Left lobe of liver (tissue), 2 donors: ENCODE data around the gene HOXC4. TPM values are rescaled to one million over a fixed set of nuclear protein-coding genes. Genes with fewer than 3 reads are reported as not detected.
A peak's percentile ranks its signal among the peaks of the same experiment; 100 is the strongest.

Experiments
- ATAC-seq: fragments of 200-7000 bp; cut with Tn5 transposase; one replicate; pipeline ENCODE4 v1.9.1; 2020; ENCODE audit warnings: mild to moderate bottlenecking, moderate library complexity
- DNase-seq: peaks from one replicate; pipeline ENCODE4 v3.0.0-alpha.2; 2020; ENCODE audit warnings: low spot score
- total RNA-seq: library from RNA; stranded (reverse); gene quantifications from one replicate; pipeline ENCODE4 v1.2.1, GENCODE V29; 2021
- donor health status: DM: no; HTN: no; CAD: no; lungs with moderate emphysema.
- donor health status: DM: no; HTN: yes; CAD: no.

Gene HOXC4
- total RNA-seq, 1 donor from 2014 or later, result 0.10 TPM

DNA sequence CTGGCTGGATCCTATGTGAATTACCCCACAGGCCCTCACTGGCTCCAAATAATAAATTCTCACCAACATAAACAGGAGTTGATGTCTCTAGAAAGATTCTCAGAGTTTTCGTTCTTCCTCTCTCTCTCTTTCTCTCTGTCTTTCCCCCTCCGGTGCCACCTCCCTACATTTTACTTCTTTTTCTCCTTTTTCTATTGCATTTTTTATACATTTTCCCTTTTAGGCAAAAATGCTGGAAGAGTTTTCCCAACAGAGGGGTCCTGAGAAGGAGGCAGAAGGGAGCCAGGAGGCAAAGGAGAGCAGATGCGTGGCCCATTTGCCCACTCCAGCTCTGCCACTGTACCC is 26.2 kb upstream of the HOXC4 start:
- DNase-seq (no peak), ATAC-seq (no peak)

DNA sequence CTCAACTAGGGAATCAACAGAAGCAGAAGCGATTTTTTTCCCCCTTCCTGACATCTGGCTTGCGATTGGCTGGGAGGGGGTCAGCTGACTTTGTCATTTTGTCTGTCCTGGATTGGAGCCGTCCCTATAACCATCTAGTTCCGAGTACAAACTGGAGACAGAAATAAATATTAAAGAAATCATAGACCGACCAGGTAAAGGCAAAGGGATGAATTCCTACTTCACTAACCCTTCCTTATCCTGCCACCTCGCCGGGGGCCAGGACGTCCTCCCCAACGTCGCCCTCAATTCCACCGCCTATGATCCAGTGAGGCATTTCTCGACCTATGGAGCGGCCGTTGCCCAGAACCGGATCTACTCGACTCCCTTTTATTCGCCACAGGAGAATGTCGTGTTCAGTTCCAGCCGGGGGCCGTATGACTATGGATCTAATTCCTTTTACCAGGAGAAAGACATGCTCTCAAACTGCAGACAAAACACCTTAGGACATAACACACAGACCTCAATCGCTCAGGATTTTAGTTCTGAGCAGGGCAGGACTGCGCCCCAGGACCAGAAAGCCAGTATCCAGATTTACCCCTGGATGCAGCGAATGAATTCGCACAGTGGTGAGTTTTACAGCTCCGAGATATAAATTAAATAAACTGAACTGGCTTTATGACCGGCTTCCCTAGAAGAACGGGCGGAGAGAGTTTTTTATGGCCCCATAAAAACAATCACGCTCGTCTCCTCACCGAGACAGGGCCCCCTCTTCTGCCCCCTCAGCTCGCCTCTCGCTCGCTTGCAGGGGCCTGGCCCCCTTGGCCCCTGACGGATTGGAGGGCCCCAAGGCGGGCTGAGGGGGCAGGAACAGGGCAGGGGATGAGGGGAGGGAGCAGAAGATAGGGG is 25.1 kb upstream of the HOXC4 start, which contains the start of gene HOXC6:
Gene HOXC6 (plus strand): TSS at position 127 of the 888 bp plus-strand sequence. CDS start 82 bp downstream, at position 209.
- no peak for DNase-seq
- no peak for ATAC-seq

DNA sequence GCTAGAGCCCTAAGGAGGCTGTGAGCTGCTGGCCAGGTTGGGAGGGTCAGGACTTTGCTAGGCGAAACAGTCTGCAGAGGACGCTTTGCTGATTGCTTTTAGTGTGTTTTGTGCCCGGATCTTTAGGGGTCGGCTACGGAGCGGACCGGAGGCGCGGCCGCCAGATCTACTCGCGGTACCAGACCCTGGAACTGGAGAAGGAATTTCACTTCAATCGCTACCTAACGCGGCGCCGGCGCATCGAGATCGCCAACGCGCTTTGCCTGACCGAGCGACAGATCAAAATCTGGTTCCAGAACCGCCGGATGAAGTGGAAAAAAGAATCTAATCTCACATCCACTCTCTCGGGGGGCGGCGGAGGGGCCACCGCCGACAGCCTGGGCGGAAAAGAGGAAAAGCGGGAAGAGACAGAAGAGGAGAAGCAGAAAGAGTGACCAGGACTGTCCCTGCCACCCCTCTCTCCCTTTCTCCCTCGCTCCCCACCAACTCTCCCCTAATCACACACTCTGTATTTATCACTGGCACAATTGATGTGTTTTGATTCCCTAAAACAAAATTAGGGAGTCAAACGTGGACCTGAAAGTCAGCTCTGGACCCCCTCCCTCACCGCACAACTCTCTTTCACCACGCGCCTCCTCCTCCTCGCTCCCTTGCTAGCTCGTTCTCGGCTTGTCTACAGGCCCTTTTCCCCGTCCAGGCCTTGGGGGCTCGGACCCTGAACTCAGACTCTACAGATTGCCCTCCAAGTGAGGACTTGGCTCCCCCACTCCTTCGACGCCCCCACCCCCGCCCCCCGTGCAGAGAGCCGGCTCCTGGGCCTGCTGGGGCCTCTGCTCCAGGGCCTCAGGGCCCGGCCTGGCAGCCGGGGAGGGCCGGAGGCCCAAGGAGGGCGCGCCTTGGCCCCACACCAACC is 23.9 kb upstream of the HOXC4 start:
- DNase-seq, result no peak
- no peak for ATAC-seq

DNA sequence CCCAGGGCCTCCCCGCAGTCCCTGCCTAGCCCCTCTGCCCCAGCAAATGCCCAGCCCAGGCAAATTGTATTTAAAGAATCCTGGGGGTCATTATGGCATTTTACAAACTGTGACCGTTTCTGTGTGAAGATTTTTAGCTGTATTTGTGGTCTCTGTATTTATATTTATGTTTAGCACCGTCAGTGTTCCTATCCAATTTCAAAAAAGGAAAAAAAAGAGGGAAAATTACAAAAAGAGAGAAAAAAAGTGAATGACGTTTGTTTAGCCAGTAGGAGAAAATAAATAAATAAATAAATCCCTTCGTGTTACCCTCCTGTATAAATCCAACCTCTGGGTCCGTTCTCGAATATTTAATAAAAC is 23.2 kb upstream of the HOXC4 start:
- no peak for ATAC-seq
- DNase-seq, result no peak

DNA sequence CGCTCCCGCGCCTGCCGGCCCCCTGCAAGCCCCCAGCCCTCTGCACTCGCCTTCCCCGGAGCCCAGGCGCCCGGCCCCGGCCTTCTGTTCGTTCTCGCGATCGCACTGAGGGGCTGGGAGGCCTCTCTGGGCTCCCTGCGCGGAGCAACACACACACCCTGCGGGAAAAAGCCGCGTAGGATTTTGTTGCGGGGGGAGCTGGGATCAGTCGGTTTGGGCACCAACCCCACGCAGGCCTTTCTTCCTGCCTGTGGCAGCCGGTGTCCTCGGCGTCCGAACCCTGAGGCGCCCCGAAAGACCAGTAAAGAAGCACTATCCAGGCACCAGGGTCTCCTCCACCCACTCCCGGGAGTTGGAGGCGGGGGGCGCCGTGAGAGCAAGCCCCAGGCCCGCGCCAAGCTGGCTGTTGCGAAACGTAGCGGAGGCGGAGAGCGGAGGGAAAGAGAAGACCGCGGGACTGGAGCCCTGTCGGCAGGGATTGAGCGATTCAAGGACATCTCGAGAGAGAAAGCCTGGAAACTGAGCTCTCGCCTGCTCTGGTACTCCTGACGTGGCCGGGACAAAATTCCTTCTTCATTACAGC is 22.7 kb upstream of the HOXC4 start:
- ATAC-seq (peak; percentile 21), DNase-seq (no peak)

DNA sequence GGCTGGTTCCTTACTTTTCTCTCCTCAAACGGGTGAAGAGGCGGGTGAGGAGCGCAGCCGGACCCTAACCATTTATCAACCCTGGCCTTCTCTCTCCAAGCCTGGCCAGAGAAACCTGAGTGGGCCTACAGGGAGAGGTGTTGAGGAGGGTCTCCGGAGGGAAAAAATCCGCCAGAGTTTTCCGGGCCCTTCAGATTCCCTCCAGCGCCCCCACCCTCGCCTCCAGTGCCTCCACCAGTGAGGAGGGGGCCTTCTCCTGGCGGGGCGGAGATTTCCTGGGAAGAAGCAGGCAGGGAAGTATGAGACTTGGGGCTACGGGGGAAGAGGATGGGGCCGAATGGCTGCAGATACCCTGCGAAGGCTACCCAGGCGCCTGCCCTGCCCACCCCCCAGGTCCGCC is 22.2 kb upstream of the HOXC4 start:
- DNase-seq, result no peak
- ATAC-seq, result no peak

DNA sequence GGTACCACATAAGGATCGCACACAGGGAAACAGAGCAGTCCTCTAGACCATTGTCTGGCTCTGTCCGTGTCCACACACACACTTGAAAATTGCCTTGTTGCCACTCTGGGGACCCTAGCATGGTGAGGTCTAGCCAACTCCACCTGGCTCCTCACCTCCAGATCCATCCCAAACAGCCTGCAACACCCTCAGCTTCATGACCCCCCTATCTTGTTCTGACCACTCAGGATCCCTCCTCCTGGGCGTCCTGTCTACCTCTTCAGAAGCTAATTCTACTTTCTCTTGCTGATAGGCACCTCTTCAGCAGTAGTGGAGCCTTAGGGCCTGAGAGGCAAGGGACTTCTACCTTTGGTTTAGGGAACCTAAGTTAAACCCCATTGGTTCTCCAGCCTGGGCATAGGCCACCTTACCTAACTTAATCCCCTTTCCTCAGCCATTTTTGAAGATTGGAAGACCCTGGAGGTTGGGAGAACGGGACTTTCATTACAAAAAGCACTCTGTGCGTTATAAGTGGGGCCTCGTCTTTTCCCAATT is 21.5 kb upstream of the HOXC4 start:
- DNase-seq, result no peak
- ATAC-seq, result no peak

DNA sequence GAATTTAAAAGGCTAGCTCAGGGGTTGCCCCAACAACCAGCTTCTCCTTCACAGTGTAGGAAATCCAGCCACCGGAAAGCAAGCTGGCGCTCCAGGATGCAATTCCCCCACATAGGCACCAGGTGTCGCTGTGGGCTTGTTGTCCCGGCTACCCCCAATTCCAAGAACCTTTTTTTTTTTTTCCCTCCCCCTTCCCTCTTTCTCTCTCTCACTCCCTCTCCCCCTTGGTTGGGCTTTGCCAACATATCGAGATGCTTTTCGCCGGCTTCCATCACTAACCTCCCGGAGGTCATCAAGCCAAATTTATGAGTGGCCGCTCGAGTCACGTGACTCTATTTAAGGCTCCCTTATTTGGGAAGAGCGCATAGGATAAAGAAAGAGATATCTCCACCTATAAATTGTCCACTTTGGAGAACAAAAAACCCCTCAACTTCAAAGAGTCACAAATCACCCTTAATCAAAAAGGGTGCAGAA is 21.0 kb upstream of the HOXC4 start, which contains the start of gene HOXC5:
Gene HOXC5 (plus strand): TSS at position 424 of the 474 bp plus-strand sequence. CDS start 73 bp downstream, outside the sequence.
- ATAC-seq (peak; percentile 82), DNase-seq (peak; percentile 54)

DNA sequence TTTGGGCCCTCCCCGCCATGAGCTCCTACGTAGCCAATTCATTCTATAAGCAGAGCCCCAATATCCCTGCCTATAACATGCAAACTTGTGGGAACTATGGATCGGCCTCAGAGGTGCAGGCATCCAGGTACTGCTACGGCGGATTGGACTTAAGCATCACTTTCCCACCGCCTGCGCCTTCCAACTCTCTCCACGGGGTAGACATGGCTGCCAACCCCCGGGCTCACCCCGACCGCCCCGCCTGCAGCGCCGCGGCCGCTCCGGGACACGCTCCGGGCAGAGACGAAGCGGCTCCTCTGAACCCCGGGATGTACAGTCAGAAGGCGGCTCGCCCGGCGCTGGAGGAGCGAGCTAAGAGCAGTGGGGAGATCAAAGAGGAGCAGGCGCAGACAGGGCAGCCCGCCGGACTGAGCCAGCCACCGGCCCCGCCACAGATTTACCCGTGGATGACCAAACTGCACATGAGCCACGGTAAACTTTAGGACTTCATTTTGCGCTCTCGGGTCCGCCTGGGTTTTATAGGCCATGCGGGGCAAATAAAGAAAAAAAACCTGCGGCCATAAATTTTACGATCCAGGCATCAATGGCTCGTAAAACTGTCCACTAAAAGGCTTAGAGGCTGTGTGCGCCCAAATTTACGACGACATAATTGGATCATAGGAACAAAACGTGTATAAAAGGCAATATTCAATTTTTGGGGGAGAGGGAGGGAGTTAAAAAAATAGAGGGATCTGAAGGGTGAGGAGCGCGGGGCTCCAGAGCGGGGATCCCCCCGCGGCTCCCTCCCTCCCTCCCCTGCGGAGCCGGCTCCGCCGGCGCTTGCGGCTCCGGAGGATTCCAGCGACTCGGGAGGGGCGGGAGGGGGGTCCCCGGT is 20.3 kb upstream of the HOXC4 start:
- DNase-seq, result no peak
- ATAC-seq, result no peak

DNA sequence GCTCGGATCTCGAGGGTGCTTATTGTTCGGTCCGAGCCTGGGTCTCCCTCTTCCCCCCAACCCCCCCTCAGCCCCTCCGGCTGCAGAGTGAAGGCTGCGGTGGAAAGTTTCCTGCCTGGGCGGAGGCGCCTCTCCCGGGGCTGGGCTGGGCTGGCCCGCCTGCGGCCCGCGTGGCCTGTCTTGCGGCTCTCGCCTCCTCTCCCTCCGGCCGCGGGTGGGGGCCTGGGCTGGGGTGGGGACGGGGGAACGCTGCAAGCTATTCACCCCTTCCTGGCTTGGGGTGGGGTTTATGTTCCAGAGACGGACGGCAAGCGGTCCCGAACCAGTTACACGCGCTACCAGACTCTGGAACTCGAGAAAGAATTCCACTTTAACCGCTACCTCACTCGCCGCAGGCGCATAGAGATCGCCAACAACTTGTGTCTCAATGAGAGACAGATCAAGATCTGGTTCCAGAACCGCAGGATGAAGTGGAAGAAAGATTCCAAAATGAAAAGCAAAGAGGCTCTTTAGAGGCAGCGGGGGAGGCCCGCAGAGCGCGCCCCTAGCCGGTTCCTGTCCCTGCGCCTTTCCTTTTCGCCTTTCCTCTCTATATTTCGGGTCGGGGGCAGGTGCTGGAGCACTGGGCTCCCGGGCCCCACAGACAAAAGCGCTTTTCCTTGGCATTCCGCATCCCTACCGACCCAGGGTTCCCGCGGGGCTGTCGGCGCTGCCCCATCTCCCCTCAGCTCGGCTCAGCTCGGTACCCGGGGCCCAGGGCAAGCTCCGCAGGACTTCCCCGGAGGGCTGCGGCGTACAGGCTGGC is 19.5 kb upstream of the HOXC4 start:
- DNase-seq, result no peak
- no peak for ATAC-seq

DNA sequence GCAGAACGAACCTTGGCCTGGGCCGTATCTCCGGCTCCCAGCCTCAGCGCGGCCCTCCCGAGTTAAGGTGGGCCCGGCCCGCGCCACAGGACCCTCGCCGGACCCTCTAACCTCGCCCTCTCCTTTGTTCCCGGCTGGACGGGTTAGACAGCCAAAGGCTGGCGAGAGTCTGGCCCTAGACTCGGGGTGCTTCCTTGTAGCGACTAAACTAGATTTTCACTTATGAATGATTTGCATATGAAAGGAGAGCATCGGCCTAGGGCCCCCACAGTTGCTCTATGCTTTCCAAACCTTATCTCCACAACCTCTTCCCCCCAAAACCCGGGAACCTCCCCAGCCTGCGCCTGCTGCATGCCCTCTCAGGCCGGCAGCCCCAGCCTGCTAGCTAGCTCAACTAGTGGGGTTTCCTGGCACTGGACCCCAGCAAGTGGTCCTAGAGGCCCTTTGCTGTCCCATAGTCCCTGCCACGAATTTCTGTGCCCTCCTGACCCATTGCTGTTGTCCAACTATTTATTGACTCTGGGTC is 18.8 kb upstream of the HOXC4 start:
- ATAC-seq, result no peak
- no peak for DNase-seq

DNA sequence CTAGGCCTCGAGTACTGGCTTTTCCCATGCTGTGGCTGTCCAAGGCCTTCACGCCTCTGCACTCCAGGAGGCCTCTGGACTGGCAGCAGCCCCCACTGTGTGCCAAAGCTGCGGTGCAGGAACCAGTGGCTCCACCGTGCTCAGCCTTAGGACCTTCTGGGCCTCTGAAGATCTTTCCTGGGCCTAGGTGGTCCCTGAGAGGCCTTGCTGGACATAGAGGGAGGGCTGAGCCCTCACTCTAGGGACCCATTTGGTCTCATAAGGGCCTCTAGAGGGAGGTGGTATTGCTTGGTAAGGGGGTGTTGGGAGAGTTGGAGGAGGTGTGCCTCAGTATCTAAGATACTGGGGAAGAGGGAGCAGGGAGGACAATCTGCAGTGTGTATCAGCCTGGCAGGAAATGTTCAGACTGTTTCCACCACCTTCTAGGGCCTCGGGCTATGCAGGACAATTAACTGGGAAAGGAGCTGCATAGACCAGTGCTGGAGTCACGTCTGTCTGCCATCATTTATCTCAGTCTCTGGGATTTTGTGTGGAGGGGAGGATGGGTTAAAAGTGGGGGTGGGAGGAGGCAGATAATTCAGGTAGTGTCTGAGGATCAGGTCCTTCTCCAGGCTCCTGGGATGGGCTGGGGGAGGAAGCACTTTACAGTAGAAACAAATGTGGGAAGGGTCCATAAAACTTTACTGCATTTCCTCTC is 17.9 kb upstream of the HOXC4 start:
- ATAC-seq, result no peak
- no peak for DNase-seq

DNA sequence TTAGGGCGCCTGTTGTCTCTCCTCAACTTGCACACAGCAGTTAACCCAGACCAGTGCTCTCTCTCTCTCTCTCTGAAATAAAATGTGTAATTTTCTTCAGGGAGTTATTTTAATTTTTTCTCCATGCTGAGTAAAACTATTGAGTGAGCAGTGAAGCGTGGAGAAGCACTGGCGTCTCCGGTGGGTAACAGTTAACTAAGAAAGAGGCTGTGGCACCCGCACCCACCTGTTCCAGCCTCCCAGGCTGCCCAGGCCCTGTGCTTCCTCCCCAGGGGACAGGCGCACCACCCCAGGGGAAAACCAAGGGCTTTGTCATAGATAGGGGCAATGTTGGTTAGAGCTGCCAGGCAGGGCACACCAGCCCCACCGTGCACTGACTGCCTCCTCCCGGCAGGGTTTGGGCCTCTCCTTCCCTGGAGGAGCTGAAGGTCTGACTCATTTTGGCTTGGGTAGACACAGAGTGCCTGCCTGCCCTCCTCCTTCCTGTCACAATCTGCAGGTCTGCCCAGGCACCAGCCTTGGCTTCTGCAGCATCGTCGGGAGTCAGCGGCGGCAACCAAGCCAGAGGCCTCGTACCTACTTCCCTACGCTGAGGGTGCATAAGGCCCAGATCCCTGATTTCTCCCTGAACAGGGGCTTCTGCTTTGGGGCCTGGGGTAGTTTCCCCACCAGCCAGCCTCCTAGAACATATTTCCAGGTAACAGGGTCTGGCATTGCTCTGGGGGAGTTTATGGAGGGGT is 16.8 kb upstream of the HOXC4 start:
- DNase-seq (no peak), ATAC-seq (no peak)

DNA sequence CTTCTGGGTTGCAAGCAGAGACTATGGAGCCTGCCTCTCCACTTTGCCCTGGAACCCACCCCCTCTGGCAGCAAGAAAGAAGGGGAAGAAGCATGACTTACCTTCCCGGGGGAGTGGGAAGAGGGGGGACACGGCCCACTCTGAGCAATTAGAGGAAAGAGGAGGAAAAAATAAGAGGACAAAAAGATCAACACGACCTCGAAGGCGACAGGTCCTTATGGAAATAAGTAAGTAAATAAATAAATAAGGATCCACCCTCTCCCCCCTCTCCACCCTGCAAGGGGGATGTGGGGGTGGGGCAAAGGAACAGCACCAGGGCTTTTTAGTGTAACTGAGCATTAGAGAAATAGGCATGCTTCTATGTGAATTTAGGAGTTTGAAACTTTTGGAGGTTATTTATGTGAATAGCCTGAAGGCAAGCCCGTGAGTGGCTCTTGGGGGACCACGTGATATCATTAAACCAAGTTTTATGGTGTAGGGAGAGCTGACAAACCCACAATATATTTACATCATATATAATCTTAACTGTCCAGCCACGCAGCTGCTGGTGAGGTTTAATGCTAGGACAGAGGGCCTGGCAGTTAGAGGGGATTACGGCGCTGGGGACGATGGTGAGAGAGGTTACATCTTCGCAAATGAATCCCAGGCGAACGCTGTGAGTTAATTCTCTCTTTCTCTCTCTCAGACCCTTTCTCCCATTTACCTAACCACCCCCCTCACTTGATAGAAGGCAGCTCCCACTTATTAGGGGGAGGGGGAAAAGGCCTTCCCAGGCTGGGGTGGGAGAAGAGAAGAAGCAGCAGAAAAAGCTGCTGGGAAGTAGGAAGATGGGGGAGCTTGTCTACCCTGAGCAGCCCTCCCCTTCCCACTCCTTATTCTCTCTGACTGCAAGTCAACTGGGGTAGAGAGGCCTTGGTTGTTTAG is 16.0 kb upstream of the HOXC4 start:
- no peak for DNase-seq
- ATAC-seq, result no peak

DNA sequence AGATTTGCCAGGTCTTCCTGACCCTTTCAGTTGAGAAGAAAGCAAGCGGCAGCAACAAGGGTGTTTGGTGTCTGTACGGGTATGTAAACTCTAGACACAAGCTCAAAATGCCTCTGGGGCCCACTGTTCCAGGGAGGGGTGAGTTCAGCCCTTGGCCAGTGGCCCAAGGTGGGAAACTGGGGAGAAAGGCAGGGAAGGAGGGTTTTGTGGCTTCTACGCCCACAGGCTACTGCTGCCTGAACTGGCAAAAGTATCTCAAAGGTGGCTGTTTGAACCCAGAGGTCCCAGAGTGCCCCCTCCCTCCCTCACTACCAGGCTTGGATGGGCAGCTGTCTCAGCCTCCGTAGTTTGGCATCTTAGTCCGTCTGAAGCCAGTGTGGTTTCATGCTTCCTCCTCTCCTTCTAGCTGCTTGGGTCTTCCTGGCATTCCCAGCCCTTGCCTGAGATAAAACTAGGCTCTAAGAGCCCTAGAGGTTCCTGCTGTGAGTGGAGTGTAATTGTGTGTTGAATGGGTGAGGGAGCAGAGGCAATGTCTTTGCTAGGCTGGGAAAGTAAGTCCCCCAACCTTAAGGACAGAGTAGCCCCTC is 15.3 kb upstream of the HOXC4 start:
- no peak for ATAC-seq
- DNase-seq, result no peak

DNA sequence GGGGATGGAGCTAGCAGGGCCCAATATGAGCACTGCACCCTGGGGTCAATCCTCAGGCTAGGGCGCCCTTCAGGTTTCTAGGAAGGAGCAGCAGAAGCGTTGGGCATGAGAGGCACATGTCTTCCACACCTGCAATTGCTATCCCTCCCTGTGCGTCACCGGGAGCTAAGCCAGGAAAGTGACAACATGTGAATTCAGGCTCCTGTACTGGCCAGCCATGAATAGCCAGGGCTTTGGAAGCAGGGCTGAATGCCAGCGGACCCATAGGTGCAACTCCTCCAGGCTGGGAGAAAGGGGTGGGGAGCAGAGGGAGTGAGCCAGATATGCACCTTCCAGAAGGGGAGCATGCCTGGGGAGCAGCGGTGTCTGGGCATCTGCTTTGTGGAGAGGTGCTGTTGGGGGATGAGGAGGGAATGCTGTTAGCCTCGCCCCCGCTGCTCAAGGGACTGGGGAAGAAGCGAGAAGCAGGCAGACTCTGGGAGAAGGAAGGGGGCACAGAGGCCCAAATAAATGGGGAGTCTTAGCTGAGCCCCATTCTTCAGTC is 14.7 kb upstream of the HOXC4 start:
- ATAC-seq (no peak), DNase-seq (no peak)
